GM19395 (cell line): ENCODE data around the gene DDX25.
"Not testable (repeated sequence)": the region's sequence is repeated elsewhere in the genome, so short reads cannot be mapped to it uniquely, and the experiment has no call there.

Source experiments
- ATAC-seq: cut with Tn5 transposase; IDR thresholded peaks from one replicate; pipeline ENCODE4 v1.9.1; 2021; ENCODE audit warnings: mild to moderate bottlenecking, moderate library complexity; ENCODE audit not compliant: unreplicated experiment

Gene DDX25

DNA sequence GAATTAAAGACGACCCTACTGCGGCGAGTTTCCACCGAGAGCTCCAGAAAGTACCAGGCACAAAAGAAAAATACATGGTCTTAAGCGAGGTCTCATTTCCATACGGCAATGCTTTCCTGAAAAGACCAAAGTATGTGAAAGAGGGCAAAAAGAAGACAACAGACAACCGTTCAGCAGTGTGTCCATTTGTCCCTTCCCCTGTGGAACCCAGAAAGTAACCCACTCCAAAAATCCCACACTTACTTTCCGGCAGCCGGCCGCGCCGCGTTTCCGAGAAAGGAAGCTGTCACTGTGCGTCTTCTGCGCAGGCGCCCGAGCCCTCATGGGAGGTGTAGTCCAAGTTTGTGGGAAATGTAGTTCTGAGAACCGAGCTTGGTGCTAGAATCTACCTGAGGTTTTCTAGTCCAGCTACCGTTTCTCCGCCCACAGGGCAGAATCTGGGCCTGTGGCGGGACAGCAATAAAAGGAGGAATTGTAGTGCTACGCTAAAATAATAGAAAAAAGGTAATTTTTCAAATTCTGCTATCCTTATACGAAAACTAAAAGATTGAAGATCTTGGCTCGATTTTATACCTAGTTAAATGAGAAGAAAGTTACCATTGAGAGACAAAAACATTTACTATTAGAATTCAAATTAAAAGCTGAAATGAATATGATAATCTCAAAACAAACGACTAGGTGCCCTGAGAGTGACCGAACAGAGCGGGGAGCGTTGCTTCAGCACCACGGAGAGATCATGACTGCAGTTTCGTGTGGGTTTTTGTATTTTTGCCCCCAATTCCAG is 1.2 kb upstream of the DDX25 start, which contains the start of gene PUS3:
TSS of gene PUS3 (minus strand) at position 280 of the 784 bp plus-strand sequence. CDS start 6,922 bp downstream, outside the sequence.
- ATAC-seq = peak; percentile 99

DNA sequence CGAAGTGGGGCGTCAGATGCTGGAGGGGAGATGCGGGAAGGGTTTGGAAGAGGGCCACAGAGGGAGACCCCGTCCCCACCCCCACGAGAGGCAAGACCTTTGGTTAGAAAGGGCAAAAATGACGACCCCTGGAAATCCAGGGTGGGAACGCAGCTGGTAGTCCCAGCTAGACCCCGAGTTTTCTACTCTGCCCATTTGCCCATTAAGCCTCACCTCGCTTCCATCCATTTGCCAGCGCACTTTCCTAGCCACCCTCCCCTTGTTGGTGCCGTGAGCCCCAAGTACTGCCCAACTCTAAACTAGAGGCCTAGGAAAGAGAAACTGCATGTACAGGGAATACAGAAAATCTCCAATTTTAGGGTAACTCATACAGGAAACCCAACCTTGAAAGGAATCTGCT is 370 bp downstream of the DDX25 start:
- ATAC-seq = no peak

DNA sequence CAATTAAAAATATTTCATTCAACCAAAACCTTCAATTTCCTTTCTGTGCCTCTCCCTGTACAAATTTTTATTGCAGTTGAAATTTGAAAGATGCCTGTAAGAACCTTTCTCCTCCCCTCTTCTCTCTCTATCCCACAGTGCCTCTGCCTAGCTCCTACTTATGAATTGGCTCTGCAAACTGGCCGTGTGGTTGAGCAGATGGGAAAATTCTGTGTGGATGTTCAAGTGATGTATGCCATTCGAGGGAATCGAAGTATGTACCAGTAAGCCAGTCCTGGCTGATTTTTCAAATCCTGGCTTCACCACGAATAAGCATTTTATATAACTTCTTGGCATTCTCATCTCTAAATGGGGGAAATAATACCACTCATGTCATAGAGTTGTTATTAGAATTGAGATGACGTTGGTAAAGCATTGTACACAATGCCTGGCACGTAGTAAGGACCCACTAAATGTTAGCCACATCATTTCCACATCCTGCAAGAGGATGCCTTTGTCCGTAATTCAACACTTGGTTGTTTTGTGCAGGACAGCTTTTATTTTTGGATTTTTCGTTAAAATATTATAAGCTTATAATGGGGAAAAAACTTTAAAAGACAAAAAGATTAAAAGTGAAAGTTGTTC is 6.0 kb downstream of the DDX25 start:
- no peak for ATAC-seq

DNA sequence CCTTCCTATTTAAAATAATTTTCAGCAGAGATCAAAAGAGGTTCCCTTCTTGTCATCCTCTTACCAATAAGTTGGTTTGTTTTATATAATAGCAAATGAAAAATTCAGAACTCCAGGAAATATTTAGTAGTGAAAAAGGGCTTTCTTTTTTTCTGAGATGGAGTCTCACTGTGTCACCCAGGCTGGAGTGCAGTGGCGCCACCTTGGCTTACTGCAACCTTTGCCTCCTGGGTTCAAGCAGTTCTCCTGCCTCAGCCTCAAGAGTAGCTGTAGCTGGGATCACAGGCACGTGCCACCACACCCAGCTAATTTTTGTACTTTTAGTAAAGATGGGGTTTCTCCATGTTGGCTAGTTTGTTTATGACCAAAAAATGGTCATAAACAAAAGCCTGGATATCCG is 10.3 kb downstream of the DDX25 start:
- not testable (repeated sequence) for ATAC-seq

DNA sequence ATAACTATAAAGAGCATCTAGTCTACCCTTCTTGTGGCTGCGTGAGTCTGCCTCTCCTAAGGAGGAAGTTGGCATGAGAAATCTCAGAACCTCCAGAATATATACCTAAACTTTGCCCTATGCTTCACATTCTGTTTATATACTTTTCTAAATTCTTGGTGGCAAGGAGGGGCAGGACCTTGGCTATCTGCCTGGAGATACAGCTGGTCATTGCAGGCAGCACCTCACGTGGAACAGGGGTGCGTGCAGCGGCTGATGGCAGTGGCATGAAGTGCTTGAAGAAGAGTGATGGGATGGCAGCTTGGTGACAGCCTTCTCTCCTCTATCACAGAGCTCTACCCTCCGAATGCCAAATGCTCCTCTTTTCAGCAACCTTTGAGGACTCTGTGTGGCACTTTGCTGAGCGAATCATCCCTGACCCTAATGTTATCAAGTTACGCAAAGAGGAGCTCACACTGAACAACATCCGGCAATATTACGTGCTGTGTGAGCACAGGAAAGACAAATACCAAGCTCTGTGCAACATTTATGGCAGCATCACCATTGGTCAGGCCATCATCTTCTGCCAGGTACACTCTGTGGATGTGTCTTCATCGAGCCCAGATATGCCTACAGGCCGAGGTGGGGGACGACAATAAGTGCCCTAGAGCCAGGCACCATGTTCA is 12.5 kb downstream of the DDX25 start:
- ATAC-seq = no peak

DNA sequence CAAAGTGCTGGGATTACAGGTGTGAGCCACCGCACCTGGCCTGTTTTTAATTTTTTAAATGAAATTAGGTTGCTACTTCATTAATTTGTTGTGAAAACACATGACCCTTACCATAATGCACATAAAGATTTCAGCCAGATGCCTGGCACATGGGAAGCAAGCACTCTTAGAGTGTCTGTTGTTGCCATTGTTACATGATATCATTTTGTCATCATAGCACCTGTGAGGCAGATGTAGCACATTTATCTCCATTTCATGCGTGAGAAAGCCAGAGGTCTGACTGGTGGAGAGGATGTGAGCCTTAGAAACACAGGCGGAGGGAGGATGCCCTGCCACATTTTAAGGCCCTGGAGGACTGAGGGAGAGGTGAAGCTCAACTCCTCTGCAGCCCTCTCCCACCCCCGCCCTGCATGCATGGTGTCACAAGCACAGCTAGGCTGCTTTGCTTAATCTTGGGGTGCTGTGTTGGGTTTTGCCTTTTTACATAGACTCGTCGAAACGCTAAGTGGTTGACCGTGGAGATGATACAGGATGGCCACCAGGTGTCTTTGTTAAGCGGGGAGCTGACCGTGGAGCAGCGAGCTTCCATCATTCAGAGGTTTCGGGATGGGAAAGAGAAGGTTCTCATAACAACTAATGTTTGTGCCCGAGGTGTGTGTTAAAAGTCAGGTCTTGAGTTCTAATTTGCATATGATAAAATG is 14.0 kb downstream of the DDX25 start:
- no peak for ATAC-seq

DNA sequence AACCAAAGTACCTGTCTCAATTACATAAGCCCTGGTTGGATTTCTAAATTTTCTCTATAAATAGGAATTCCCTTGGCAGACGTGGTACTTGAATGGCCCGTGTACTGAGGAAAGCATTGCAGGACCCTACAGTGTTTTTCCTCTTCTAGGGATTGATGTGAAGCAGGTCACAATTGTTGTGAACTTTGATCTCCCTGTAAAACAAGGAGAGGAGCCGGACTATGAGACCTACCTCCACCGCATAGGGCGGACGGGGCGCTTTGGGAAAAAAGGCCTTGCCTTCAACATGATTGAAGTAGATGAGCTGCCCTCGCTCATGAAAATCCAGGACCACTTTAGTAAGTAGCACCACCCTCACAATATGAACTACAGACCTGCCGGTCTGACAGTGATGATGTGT is 16.7 kb downstream of the DDX25 start:
- ATAC-seq = no peak

DNA sequence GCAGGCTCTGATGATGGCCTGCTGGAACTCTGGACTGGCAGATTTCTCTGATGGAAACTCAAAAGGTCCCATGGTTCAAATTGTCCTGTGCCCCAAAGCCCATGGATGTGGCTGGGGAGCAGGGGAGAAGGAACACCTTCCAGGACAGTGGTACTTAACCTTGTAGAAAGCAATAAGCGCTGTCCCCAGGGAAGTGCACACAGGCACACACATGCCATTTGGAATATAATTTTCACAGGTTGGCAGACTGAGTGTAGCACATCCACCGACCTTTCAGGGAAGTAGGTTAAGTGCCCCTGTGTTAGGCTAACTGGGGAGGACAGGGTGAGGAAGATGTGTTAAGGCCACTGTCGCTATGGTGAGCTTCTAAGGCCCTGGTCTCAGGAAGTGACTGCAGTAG is 17.8 kb downstream of the DDX25 start:
- ATAC-seq = no peak

DNA sequence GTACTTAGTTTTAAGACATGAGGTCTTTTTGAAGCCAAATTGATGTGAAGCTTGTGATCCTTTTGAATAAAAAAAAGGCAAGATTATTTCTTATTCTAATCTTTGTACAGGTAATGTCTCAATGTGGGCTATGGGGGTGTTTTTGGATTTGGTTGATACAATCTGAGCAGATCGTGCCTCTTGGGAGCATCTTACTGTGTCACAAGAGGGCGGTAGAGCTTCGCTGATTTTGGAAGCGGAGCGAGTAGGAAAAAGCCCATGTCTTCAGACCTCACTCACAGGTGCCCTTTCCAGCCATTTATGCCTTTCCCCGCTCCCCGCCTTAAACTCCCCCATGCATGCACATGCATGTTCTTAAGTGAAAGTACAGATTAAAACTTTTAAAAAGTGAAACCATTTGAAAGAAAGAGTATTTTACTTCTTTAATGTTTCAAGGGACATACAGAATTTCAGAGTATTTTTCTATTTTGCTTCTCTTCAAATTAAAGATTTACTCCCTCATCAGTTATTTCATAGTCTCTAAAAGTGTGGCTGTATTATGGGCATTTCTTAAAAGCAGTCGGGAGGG is 18.8 kb downstream of the DDX25 start:
- peak; percentile 80 for ATAC-seq

DNA sequence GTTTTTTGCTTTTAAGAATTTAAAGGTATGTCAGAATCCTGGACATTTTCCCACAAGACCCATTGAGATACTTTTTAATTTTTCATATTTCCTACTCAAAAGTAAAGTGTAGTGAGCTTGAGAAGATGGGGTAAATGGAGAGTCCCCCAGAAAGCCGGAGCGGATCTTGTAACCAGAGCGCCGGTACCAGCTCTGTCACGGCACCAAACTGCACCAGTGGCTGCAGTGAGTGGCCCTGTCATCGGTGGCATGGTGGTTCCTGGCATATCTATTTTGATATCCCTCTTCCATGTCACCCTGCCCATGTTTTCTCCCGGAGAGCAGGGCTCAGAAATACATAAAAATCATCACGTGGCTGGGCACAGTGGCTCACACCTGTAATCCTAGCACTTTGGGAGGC is 19.3 kb downstream of the DDX25 start:
- no peak for ATAC-seq

DNA sequence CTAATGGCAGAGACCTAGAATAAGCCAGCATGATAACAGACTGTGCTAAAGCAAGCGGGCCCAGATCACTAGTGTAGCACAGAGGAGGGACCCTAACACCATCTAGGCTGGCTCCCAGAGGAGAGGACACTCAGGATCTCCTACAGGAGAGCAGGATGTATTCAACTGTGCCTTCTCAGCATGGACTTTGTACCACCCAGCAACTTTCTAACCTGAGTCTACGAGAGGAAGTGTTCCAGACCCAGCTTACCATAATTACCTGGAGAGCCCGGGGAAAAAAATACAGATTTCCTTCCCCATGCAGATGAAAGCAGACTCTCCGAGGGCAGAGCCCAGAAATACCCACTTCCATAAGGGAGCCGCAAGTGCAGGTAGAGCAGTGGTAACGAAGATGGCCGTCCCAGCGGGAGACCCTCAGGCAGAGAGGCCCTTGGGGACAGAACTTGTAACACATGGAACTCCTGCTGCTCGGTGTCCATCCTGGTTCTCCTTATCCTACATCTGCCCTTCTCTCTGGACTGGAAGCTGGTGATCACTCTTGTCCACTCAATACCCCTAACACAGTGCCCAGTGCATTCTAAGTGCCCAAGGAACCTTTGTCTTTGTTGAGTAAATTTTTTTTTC is 20.2 kb downstream of the DDX25 start:
- no peak for ATAC-seq

DNA sequence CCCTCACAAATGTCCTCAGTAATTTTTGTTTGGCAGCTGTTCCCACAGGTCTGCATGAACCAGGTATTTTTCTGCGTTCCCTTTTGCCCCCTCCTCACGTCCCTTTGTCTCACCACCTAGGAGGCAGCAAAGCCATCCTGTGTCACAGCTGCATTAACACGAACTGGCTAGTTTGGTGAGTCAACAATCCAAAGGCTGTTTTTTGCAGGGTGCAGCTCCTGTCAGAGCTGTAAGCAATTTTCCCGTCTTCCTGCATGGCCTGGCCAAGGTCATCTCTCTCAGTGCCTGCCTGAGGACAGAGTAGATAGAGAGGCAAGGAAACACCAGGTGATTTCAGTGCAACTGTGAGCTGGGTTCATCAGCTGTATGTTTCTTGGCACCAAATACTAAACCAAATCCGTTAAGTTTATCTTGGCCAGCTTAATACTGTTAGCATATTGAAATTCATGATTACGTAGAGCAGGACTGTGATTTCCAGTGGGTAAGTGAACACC is 21.0 kb downstream of the DDX25 start:
- no peak for ATAC-seq

DNA sequence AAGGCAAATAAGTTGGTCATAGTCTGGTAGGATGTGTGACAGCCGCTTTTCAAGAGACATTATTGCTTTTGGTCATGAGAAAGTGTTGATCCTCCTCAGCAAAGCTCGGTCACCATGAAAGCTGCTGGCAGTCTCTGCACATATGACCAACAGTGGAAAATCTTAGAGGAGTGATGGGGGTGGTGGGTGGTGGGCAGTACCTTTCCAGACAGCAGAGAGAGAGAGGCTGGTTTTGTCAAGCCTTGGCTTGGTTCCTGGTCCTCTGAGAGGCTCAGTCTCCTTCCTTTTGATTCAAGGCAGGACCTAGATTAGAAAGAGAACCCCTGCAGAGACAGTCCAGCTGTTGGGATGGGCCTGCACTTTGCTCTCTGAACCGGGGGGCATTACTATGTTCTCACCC is 21.5 kb downstream of the DDX25 start:
- ATAC-seq = no peak

DNA sequence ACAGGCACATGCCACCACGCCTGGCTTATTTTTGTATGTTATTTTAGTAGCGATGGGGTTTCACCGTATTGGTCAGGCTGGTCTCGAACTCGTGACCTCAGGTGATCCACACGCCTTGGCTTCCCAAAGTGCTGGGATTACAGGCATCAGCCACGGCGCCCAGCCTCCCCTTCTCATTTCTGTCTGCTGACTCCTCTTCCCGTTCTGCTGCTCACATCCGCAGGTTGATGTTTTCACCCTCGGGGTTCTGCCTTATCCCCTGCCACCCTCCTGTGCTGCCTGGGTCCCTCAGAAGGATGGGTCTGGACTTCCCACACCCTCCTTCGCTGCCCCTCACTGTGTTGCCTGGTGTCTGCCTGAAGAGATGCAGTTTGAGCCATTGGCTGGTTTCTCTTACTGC is 22.4 kb downstream of the DDX25 start:
- ATAC-seq = no peak

DNA sequence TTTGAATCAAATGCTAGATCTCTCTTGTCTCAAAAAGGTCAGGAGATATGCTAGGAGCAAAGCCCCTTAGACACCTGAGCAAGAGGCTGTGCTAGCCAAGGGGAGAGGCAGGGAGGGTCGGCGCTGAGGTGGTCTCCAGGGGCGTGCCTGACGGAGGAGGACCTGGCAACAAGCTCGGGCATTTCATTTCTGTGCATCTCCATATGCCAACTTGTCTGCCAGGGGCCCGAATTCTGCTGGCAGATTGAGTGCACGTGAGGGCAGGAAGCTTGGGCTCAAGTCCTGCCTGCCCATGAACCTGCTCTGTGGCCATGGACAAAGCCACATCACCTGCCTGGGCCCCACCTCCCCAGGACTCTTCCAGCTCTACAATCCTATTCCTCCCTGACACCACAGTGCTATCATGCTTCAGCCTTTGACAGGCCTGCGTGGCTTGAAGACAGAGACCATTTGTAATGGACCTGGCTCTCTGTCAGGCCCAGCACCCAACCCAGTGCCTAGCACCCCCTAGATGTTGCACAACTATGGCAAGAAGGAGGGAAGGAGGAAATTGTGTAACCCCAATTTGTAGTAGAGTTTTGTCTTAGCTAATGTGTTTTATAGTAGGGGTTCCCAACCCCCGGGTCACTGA is 25.3 kb downstream of the DDX25 start:
- ATAC-seq = no peak

DNA sequence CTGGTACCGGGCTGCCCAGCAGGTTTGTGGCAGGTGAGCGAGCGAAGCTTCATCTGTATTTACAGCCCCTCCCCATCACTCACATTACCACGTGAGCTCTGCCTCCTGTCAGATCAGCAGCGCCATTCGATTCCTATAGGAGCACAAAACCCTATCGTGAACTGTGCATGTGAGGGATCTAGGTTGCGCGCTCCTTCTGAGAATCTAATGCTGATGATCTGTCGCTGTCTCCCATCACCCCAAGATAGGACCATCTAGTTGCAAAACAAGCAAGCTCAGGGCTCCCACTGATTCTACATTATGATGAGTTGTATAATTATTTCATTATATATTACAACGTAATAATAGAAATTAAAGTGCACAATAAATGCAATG is 25.8 kb downstream of the DDX25 start:
- no peak for ATAC-seq

DNA sequence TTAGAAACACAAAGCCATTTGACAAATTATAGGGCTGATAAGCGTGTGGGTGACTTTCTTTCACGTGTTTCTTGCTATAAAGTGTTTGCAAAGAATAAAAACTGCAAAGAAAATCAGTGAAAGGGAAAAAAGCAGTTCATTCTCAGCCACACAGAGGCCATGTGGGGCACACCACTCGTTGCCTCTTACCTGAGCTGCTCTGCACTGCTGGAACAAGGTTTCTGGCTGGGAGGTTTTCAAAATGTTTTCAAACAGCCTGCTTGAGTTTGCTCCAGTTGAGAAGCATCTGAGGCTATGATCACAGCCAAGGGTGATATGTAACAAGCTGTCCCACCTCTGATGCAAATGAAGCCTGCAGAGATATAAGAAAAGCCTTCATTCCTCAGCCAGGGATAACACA is 26.8 kb downstream of the DDX25 start:
- no peak for ATAC-seq

DNA sequence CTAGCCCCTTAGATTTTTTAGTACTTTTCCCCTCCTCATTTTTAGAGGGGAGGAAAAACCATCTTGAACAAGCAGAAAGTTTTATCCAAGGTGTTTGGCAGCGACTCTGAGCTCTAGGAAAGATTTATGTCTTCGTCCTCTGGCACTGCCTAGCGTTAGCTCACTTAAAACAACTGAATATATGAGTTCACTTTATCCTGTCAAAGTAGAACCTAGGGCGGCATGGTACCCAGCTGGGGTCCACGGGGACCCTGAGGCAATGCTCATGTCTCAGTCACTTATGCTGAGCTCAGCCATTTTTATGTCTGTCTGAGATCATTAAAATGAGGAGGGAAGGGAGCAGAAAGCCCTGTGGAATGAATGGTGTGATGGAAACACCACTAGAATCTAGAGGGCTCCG is 27.4 kb downstream of the DDX25 start:
- ATAC-seq = no peak

DNA sequence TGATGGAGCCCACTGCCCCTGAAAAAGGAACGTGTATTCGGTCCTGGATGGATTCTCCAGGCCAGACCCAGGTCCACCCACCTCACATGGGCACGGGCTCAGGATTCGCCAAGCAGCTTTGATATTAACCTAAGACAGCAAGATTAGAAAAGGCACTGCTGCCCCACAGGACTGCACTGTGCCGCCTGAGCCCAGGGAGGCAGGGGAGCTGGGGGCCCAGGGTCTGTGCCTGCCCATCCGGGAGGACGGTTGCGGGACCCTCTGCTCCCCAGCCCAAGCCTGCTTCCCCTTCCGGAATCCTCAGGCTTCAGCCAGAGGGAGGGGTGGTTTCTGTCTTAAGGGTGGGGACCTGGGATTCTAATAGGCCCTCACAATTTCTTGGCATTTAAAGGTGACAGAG is 28.0 kb downstream of the DDX25 start:
- no peak for ATAC-seq
